Small intestine (tissue), 7 donors: ENCODE measurements around the gene SPTBN5. TPM values are rescaled to one million over a fixed set of nuclear protein-coding genes. Genes with fewer than 3 reads are reported as not detected.
A peak's percentile ranks its signal among the peaks of the same experiment; 100 is the strongest.
"Not testable (repeated sequence)": the region's sequence is repeated elsewhere in the genome, so short reads cannot be mapped to it uniquely, and the experiment has no call there.

ENCODE experiments used
- DNase-seq, 2 donors: peaks; one replicate each; pipeline versions ENCODE4 v3.0.0 to v3.0.0-alpha.2; 2013
- FAIRE-seq: peaks from 2 replicates; lab custom pipeline; 2012; peaks lifted over from hg19 to GRCh38; lab: Jason Lieb, UNC
- H3K27ac ChIP-seq, 3 donors: one replicate each; pipeline ENCODE4 v1.5.1; 2013; ENCODE audit warnings: low read length in 2 of 3, mild to moderate bottlenecking in 2 of 3, control low read depth in 1 of 3, inconsistent platforms in 1 of 3, low read depth in 1 of 3, moderate library complexity in 1 of 3
- H3K27me3 ChIP-seq, 3 donors: one replicate each; pipeline ENCODE4 v1.6.1; 2013; ENCODE audit warnings: low read length in 3 of 3, inconsistent platforms in 1 of 3; ENCODE audit not compliant: control insufficient read depth in 3 of 3, insufficient read depth in 3 of 3
- H3K36me3 ChIP-seq, 3 donors: one replicate each; pipeline ENCODE4 v1.6.1; 2013; ENCODE audit warnings: low read length in 3 of 3, inconsistent platforms in 1 of 3, low read depth in 1 of 3, mild to moderate bottlenecking in 1 of 3, moderate library complexity in 1 of 3; ENCODE audit not compliant: control insufficient read depth in 3 of 3, insufficient read depth in 2 of 3
- H3K4me1 ChIP-seq, 3 donors: one replicate each; pipeline ENCODE4 v1.6.1; 2013; ENCODE audit warnings: low read length in 2 of 3, inconsistent platforms in 1 of 3, low read depth in 1 of 3, mild to moderate bottlenecking in 1 of 3, moderate library complexity in 1 of 3; ENCODE audit not compliant: control insufficient read depth in 3 of 3, insufficient read depth in 2 of 3
- H3K4me3 ChIP-seq, 3 donors: one replicate each; pipeline ENCODE4 v1.5.1; 2013; ENCODE audit warnings: low read length in 3 of 3, control low read depth in 1 of 3, inconsistent platforms in 1 of 3, low read depth in 1 of 3, mild to moderate bottlenecking in 1 of 3, moderate library complexity in 1 of 3
- H3K9me3 ChIP-seq, 2 donors: one replicate each; pipeline ENCODE4 v1.6.1; 2013; ENCODE audit warnings: low read depth in 1 of 2, low read length in 1 of 2; ENCODE audit not compliant: control insufficient read depth in 2 of 2, insufficient read depth in 1 of 2
- WGBS, 3 donors: extraction: QIAGEN DNeasy Blood & Tissue Kit; methylation state at CpG; one replicate each; pipeline ENCODE4 v1.1.7; 2013; 5-methylcytosine and 5-hydroxymethylcytosine counted together
- polyA plus RNA-seq, 4 donors: library from polyadenylated mRNA; stranded (reverse) in 3 of 4; unstranded in 1 of 4; fragments of 200-250 nt in 3 of 4; fragments of 120-200 nt in 1 of 4; gene quantifications; one replicate each; pipeline versions ENCODE4 v1.2.1 to v1.2.3, GENCODE V29; 2013
- donor health status: healthy with polysubstance abuse.
- donor health status: control.
- donor health status: control.
- donor health status: Bipolar disorder and iron deficiency.
- donor health status: healthy.

Gene SPTBN5
- polyA plus RNA-seq, 4 donors = 0.45 to 1.6 (median 0.57) TPM

DNA sequence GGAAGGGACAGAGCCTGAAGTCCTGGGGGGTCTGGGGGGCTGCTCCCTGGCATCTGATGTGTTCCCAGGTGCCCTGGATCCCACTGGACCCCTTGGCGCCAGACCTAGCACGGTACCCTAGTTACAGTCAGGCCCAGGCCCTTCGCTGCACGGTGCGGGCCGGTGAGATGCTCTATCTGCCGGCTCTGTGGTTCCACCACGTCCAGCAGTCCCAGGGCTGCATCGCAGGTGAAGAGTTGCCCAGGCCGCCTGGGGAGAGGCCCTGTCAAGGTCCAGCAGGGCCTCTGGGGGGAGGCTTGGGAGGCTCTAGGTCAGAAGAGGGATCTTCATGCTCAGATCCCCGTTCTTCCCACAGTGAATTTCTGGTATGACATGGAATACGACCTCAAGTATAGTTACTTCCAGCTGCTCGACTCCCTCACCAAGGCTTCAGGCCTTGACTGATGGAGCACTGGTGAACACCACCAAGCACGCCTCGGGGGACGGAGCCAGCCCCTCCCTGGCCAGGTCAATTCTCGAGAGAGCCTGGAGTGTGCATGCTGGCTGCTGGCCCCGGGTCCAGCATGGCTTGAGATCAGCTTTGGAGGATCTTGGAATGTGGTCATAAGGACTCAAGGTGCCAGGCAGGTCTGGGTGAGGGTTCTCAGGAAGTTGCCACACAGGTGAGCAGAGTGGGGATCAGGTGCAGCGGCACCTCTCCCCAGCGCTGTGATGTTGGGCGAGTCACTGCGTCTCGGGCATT lies 57.0 kb downstream of the SPTBN5 start:
- Histone ChIP-seq H3K4me3 (no peak overlapping the region), H3K27ac (no peak overlapping the region), H3K4me1 (no peaks in the 10 kb centered on the region), H3K27me3 (no peaks in the 10 kb centered on the region), H3K9me3 (no peaks in the 10 kb centered on the region), H3K36me3 (peaks cover 0 to 77% (median 2%) of the 10 kb centered on the region in 3 donors)
- 92 to 97% (median 94%) methylated on average over 23 of the region's 23 CpGs for WGBS, 3 donors
- no peak for FAIRE-seq
- DNase-seq = no peak

DNA sequence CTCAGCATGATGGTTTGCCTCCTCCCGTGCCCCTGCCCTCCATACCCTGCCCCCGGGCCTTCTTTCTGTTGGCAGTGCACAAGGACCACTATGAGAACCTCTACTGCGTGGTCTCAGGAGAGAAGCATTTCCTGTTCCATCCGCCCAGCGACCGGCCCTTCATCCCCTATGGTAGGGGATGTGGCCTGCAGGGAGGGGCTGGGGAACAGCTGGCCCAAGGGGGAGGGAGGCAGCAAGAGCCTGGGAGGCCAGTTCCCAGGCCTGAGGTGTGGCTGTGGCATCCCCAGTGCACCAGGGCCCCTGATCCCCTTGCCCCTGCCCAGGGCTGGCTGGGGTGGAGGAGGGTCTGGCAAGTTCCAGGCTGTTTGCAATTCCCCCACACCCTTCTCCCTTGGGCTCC lies 57.8 kb downstream of the SPTBN5 start:
- WGBS, 3 donors = 70 to 88% (median 83%) methylated on average over 6 of the region's 6 CpGs
- DNase-seq = no peak
- Histone ChIP-seq H3K9me3 (no peaks in the 10 kb centered on the region), H3K4me3 (no peak overlapping the region), H3K27me3 (no peaks in the 10 kb centered on the region), H3K27ac (no peak overlapping the region), H3K4me1 (no peaks in the 10 kb centered on the region), H3K36me3 (peaks cover 0 to 77% (median 2%) of the 10 kb centered on the region in 3 donors)
- no peak for FAIRE-seq

DNA sequence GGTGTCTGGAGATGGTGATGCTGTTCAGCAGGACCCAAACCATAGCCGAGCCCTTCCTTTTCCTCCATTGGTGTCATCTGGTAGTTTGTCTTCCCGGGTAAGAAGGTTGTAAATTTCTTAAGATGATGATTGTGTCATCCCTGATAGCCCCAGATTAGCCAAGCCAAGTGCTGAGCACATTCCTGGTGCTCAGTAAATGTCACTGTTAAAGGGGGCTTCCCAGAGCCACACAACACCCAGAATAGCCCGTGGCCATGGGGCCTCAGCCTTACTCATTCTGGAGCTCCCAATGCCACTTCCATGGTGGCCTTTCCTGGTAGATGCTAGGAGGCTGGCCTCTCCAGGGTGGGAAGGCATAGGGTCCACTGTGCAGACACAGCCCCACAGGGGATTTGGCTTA lies 59.8 kb downstream of the SPTBN5 start:
- DNase-seq (no peak), FAIRE-seq (no peak)

DNA sequence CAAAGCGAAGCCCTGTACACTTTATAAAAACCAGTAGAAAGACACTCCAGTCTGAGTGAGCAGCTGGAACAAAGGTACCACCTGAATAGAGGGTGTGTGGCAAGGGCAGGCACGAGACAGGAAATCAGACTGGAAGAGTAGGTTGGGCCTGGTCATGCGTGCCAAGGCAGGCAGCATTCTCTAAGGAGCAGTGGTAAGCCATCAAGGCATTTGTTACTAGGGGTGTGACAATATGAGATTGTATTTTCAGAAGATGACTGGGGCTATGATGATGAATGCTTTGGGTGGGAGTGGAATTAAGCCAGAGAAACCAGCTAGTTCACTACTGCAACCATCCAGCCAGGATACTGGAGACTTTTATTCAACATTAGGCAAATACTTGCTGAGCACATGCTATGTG lies 61.0 kb downstream of the SPTBN5 start:
- peaks cover 0 to 65% (median 2%) of the 10 kb centered on the region in 3 donors for H3K36me3 ChIP-seq

More for the DNA sequence above, 59.8 kb downstream of the SPTBN5 start:
- H3K9me3 ChIP-seq = no peaks in the 10 kb centered on the region
- peaks cover 1 to 4% (median 1%) of the 10 kb centered on the region in 3 donors for H3K4me1 ChIP-seq
- 78 to 89% (median 87%) methylated on average over 3 of the region's 3 CpGs for WGBS, 3 donors
- H3K36me3 ChIP-seq = peaks cover 0 to 73% (median 2%) of the 10 kb centered on the region in 3 donors
- no peaks in the 10 kb centered on the region for H3K27me3 ChIP-seq
- H3K27ac ChIP-seq = no peak overlapping the region
- no peak overlapping the region for H3K4me3 ChIP-seq

DNA sequence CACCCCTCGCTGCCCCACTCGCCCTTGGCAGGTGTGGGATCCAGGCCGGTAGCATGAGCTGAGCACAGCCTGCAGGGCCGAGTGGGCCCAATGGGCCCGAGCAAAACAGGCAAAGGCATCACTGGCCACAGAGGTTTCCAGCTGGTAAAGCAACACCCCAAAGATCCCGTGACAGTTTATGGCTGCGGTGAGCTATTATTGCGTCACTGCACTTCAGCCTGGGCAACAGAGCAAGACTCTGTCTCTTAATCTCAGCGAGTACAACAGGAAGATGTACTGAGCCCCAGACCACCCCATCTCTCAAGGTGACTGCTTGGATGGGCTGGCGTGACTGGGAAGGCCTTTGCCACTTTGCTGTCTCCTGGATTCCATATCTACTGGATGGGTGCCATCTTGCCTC lies 61.6 kb downstream of the SPTBN5 start:
- no peak overlapping the region for H3K27ac ChIP-seq
- H3K4me1 ChIP-seq = peaks cover 3 to 7% (median 6%) of the 10 kb centered on the region in 3 donors
- no peak overlapping the region for H3K4me3 ChIP-seq
- WGBS, 3 donors = 94 to 95% (median 95%) methylated on average over 10 of the region's 10 CpGs
- FAIRE-seq = no peak
- no peak for DNase-seq
- peaks cover 0 to 61% (median 2%) of the 10 kb centered on the region in 3 donors for H3K36me3 ChIP-seq
- H3K27me3 ChIP-seq = no peaks in the 10 kb centered on the region
- no peaks in the 10 kb centered on the region for H3K9me3 ChIP-seq

More for the DNA sequence above, 61.0 kb downstream of the SPTBN5 start:
- FAIRE-seq (no peak), DNase-seq (no peak)
- Histone ChIP-seq H3K27me3 (no peaks in the 10 kb centered on the region), H3K4me1 (peaks cover 3 to 7% (median 6%) of the 10 kb centered on the region in 3 donors), H3K4me3 (no peak overlapping the region), H3K9me3 (no peaks in the 10 kb centered on the region), H3K27ac (no peak overlapping the region)
- 55 to 75% (median 63%) methylated on average over 3 of the region's 3 CpGs for WGBS, 3 donors

DNA sequence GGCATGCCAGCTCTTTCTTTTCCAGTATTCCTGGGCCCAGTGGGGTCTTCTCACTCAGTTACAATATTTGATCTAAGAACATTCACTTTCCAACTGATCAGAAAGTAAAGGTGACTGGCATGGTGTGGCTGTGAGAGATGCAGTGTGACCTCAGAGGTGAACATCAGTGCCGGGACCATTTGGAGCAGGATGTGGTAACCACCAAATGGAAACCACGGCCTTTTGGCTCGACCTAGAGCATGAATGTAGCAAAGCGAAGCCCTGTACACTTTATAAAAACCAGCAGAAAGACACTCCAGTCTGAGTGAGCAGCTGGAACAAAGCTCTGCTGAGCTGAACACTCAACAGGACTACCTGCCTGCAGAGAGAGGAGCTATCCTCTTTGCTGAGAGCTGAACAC lies 62.6 kb downstream of the SPTBN5 start:
- H3K36me3 ChIP-seq = peaks cover 0 to 57% (median 2%) of the 10 kb centered on the region in 3 donors
- FAIRE-seq, H3K4me1 ChIP-seq, H3K27ac ChIP-seq, H3K27me3 ChIP-seq, H3K9me3 ChIP-seq, H3K4me3 ChIP-seq: not testable (repeated sequence)
- peak in 1 of 2 donors; percentile 32 for DNase-seq
- WGBS, 3 donors = 62 to 85% (median 64%) methylated on average over 4 of the region's 4 CpGs

DNA sequence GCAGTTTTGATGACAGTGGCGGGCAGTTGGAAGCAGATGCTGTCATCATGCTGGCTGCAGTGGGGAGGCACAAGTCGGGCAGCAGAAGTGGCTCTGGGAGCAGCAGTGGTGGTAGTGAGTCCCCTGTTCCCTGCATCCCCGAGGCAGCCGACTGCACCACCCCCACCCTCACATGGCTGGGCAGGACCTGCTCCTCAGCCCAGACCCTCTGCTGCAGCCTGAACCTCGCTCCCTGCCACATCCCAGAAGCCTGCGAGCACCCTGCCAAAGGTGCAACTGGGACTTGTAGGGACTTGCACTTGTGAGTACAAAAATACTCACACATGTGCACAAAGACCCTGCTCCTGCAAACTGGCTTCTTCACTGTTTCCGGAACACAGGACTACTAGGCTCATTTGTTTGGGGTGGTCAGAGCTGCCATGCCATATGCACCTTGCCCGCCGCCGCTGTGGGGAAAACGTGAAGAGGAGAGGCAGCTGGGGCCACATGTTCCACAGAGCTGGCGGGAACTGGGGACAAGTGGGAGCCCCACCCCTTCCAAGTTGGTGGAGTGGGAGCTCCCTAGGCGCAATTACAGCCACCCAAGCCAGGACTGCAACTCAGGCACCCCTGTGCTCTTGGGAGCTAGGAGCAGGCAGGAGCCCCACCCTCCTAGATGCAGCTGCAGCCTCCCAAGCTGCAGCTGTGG lies 63.8 kb downstream of the SPTBN5 start:
- Histone ChIP-seq H3K9me3 (no peaks in the 10 kb centered on the region), H3K36me3 (peaks cover 0 to 57% (median 2%) of the 10 kb centered on the region in 3 donors), H3K27ac (no peak overlapping the region), H3K4me1 (peaks cover 3 to 7% (median 6%) of the 10 kb centered on the region in 3 donors), H3K4me3 (no peak overlapping the region), H3K27me3 (no peaks in the 10 kb centered on the region)
- WGBS, 3 donors = 94 to 96% (median 95%) methylated on average over 13 of the region's 13 CpGs
- FAIRE-seq (no peak), DNase-seq (no peak)

DNA sequence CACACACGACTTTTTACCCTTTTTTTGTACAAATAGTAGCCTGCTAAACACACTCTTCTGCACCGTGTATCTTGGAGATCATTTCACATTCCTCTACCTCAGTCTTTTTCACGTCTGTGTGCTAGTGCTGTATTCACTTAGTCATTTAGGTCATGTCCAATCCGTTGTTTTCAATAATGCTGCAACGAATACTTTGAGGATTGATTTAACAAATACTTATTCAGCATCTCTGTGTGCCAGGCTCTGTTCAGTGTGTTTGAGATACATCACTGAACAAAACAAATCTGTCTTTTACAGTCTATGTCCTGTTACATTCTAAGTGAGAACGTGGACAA lies 65.1 kb downstream of the SPTBN5 start:
- Histone ChIP-seq H3K27ac (no peak overlapping the region), H3K4me1 (peaks cover 3 to 7% (median 6%) of the 10 kb centered on the region in 3 donors), H3K9me3 (no peaks in the 10 kb centered on the region), H3K4me3 (peak overlapping the region in 2 of 3 donors; percentile 57 to 89), H3K36me3 (peaks cover 2 to 64% (median 4%) of the 10 kb centered on the region in 3 donors), H3K27me3 (no peaks in the 10 kb centered on the region)
- FAIRE-seq = no peak
- no peak for DNase-seq
- 6 to 14% (median 8%) methylated on average over 6 of the region's 6 CpGs for WGBS, 3 donors
